K562 (cell line): ENCODE results near the gene TTC38. TPM values are rescaled to one million over a fixed set of nuclear protein-coding genes. Genes with fewer than 3 reads are reported as not detected.

Experiments used
- CGGBP1 ChIP-seq: fragments of 250-450 bp; sonication (Bioruptor Pico); IDR thresholded peaks from 2 replicates; pipeline ENCODE4 v1.9.0; 2021; ENCODE audit warnings: mild to moderate bottlenecking
- ERF ChIP-seq: fragments of 450-650 bp; formaldehyde crosslinking; IDR thresholded peaks from 2 replicates; pipeline ENCODE4 v1.4.0; 2020; ENCODE audit warnings: mild to moderate bottlenecking, mixed read lengths
- NFIX ChIP-seq: fragments of 250-450 bp; sonication (Bioruptor Pico); IDR thresholded peaks from 2 replicates; pipeline ENCODE4 v1.4.0; 2020; ENCODE audit warnings: low read depth, mild to moderate bottlenecking, moderate library complexity
- NR3C1 ChIP-seq: sonication (generic); formaldehyde crosslinking; IDR thresholded peaks from 2 replicates; pipeline ENCODE4 v1.8.1; 2022; ENCODE audit warnings: missing genetic modification reagents
- RFX7 ChIP-seq: fragments of 250-450 bp; sonication (Bioruptor Pico); IDR thresholded peaks from 2 replicates; pipeline ENCODE4 v1.5.1; 2021; ENCODE audit warnings: mild to moderate bottlenecking
- SAFB2 ChIP-seq: fragments of 200-400 bp; formaldehyde crosslinking; IDR thresholded peaks from 2 replicates; pipeline ENCODE4 v1.6.1; 2018; ENCODE audit warnings: borderline replicate concordance, low read length, low read depth, moderate library complexity; ENCODE audit not compliant: severe bottlenecking
- SMARCA5 ChIP-seq: fragments of 450-650 bp; IDR thresholded peaks from 2 replicates; pipeline ENCODE4 v1.6.1; 2016
- TCF15 ChIP-seq: fragments of 250-450 bp; sonication (Bioruptor Pico); IDR thresholded peaks from 2 replicates; pipeline ENCODE4 v1.8.0; 2022; ENCODE audit warnings: moderate library complexity, mild to moderate bottlenecking, inconsistent platforms
- TEAD4 ChIP-seq, 2 experiments: sonication (generic) in 1 of 2; formaldehyde crosslinking in 1 of 2; IDR thresholded peaks; 2 replicates each; pipeline versions ENCODE4 v1.6.1 to v1.8.0; 2012 to 2022; ENCODE audit warnings: borderline replicate concordance in 1 of 2, inconsistent platforms in 1 of 2, low read length in 1 of 2, mild to moderate bottlenecking in 1 of 2, missing genetic modification reagents in 1 of 2
- TFAP4 ChIP-seq: sonication (generic); formaldehyde crosslinking; IDR thresholded peaks from 2 replicates; pipeline ENCODE4 v1.8.0; 2022; ENCODE audit warnings: missing genetic modification reagents, mild to moderate bottlenecking, moderate library complexity, borderline replicate concordance
- TOE1 ChIP-seq, 2 experiments: fragments of 450-650 bp in 1 of 2; sonication (generic) in 1 of 2; formaldehyde crosslinking in 1 of 2; IDR thresholded peaks; 2 replicates each; pipeline versions ENCODE4 v1.7.1 to v1.8.0; 2016 to 2022; ENCODE audit warnings: borderline replicate concordance in 2 of 2, mild to moderate bottlenecking in 2 of 2, antibody characterized with exemption in 1 of 2, inconsistent platforms in 1 of 2, low read depth in 1 of 2, missing genetic modification reagents in 1 of 2, moderate library complexity in 1 of 2
- UBTF ChIP-seq, 2 experiments: IDR thresholded peaks; 2 replicates each; pipeline ENCODE4 v1.6.1; 2012; ENCODE audit warnings: improper control_type of control experiment in 2 of 2, low read depth in 2 of 2, low read length in 2 of 2, borderline replicate concordance in 1 of 2
- YBX1 ChIP-seq: fragments of 450-650 bp; IDR thresholded peaks from 2 replicates; pipeline ENCODE4 v1.7.1; 2016; ENCODE audit warnings: mild to moderate bottlenecking
- ZBTB17 ChIP-seq: fragments of 450-650 bp; formaldehyde crosslinking; IDR thresholded peaks from 2 replicates; pipeline ENCODE4 v1.4.0; 2020; ENCODE audit warnings: mild to moderate bottlenecking
- ZBTB9 ChIP-seq: fragments of 450-650 bp; formaldehyde crosslinking; IDR thresholded peaks from 2 replicates; pipeline ENCODE4 v1.4.0; 2020; ENCODE audit warnings: mild to moderate bottlenecking, moderate library complexity
- ZNF668 ChIP-seq: fragments of 250-450 bp; sonication (Bioruptor Pico); IDR thresholded peaks from 2 replicates; pipeline ENCODE4 v1.8.0; 2022; ENCODE audit warnings: mild to moderate bottlenecking, inconsistent platforms
- ZNF780A ChIP-seq: fragments of 250-450 bp; sonication (Bioruptor Pico); IDR thresholded peaks from 2 replicates; pipeline ENCODE4 v1.5.0; 2021; ENCODE audit warnings: mild to moderate bottlenecking
- polyA plus RNA-seq, 8 experiments: library from polyadenylated mRNA; depleted of rRNA in 4 of 8; stranded (reverse) in 5 of 8; unstranded in 3 of 8; fragments of >200 nt; fragmentation: Nextera tagmentation in 2 of 8; fragmentation: Illumina TruSeq in 1 of 8; extraction: Ambion mirVana in 2 of 8; extraction: Trizol in 1 of 8; gene quantifications; 2 replicates each; pipeline versions ENCODE4 v1.2.1 to v1.2.3, GENCODE V29; 2011 to 2014; ENCODE audit warnings: inconsistent platforms in 1 of 8, missing spikeins in 1 of 8
- total RNA-seq, 7 experiments: library from RNA; depleted of rRNA in 6 of 7; stranded (reverse); fragments of >200 nt in 6 of 7; fragmentation: Illumina TruSeq in 2 of 7; extraction: Trizol in 2 of 7; gene quantifications; 2 replicates each; pipeline versions ENCODE4 v1.2.1 to v1.2.3, GENCODE V29; 2011 to 2021; ENCODE audit warnings: low replicate concordance in 1 of 7

The TTC38 gene
- total and polyA plus RNA-seq, 9 of the 15 experiments (the other 6 are each of a cell fraction or from before 2014, with no cell fraction given): 0.84 to 28.4 (median 18.1) TPM

- TF ChIP-seq TEAD4 (IDR thresholded peaks at IDR 0.05; ENCODE audit: low read length): peak; percentile 63
- no peak for TF ChIP-seq TEAD4 (CRISPR knock-in tag; IDR thresholded peaks at IDR 0.05; ENCODE audit: borderline replicate concordance)
- TF ChIP-seq SAFB2: no peak
- TF ChIP-seq RFX7 (CRISPR knock-in tag): no peak
- no peak for TF ChIP-seq ERF (CRISPR knock-in tag)
- no peak for TF ChIP-seq ZNF780A (CRISPR knock-in tag)
- TF ChIP-seq SMARCA5: no peak
- TF ChIP-seq UBTF (IDR thresholded peaks at IDR 0.05; ENCODE audit: borderline replicate concordance in 1 of 2, low read depth in 2 of 2, low read length in 2 of 2): no peak
- TF ChIP-seq NFIX: no peak
- TF ChIP-seq CGGBP1 (CRISPR knock-in tag): no peak
- TF ChIP-seq TOE1 (IDR thresholded peaks at IDR 0.05; ENCODE audit: borderline replicate concordance): no peak
- TF ChIP-seq TOE1 (CRISPR knock-in tag; IDR thresholded peaks at IDR 0.05; ENCODE audit: borderline replicate concordance, low read depth): no peak
- TF ChIP-seq ZNF668 (CRISPR knock-in tag): no peak
- TF ChIP-seq NR3C1 (CRISPR knock-in tag): no peak
- TF ChIP-seq ZBTB9 (CRISPR knock-in tag): 0 out of 2 replicates have a peak, but pooled peaks have one; percentile 46
- TF ChIP-seq ZBTB17 (CRISPR knock-in tag): no peak
- no peak for TF ChIP-seq TCF15
- no peak for TF ChIP-seq YBX1
- no peak for TF ChIP-seq TFAP4 (CRISPR knock-in tag)
- TF ChIP-seq, all 486 proteins: peak for 16
These were observed 26.3 kb upstream of the TTC38 start (continued) for GRCh38 chr22:46241396-46242007.
